ENCODE results near the gene TMEM116.
"Not testable (repeated sequence)": the region's sequence is repeated elsewhere in the genome, so short reads cannot be mapped to it uniquely, and the experiment has no call there.

The TMEM116 gene

DNA sequence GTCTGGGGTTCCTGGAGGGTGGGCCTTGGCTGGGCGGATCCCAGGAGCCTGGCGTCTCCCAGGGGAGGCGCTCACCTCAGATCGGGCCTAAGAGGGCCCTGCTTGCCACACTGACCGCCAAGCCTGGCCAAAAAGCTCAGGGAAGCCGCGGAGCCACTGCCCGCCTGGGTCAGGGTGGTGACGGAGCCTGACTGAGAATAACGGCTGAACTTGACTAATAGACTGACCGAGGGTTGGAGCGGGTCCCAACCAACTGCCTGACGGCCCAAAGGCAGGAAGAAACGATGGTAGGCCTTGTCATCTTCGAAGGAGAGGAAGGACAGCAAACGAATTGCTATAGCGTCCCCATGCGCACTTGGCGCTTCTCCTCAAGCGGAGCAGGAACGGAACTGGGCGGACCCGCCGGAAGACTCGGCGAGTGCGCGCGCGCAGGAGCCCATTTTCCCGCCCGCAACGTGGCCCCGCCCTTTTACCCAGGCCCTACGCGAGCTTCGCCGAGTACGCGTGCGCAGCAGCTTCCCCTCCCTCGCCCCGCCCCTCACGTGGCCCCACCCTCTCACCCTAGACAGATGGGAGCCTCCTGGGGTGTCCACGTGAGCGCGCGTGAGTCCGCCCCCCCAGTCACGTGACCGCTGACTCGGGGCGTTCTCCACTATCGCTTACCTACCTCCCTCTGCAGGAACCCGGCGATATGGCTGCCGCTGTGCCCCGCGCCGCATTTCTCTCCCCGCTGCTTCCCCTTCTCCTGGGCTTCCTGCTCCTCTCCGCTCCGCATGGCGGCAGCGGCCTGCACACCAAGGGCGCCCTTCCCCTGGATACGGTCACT, at the start of gene TMEM116, which contains the start of gene ERP29:
TSS of gene TMEM116 (minus strand) at position 391 of the 826 bp plus-strand sequence. CDS start 7,895 bp downstream, outside the sequence.
TSS of gene ERP29 (plus strand) at position 652 of the 826 bp plus-strand sequence. CDS start at position 692, 40 bp downstream.
- DNase-seq (ENCODE audit: low read depth), result peak; percentile 100

DNA sequence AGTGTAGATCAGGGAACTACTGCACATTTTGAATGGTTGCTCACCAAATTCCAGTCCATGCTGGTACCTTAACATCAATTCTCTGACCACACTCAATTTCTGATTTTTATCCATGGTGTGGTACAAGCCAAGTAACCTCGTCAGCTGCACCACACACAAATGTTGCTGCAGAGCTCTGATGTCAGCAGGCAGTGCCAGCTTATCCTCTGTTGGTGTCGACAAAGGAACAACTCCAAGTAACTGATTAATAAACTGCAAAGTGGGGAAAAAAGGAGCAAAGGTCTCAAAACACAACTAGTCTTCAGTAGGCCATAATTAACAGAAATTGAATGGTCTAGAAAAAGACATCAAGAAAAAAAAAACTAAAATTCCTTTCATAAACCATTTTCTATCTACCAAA, 48.2 kb upstream of the TMEM116 start:
- no peak for DNase-seq (ENCODE audit: low read depth)

DNA sequence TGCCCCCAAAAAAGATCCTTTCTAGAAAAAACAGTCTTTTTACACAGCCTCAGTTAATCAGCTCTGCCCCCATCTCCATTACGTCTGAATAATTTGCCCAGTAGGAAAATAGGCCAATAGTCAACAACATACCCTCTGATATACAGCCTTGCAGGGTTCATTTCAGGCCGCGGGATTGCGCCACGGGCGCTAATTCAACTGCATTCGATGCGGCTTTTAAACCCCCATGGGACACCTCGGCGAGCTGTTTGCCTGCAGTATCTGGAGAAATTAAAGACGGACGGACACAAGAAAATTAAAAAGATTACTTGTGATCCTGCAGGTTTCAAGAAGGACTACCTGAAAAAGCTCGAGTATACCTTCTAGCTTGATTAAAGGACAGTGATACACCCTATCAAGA, 36.4 kb upstream of the TMEM116 start:
- DNase-seq (ENCODE audit: low read depth), result no peak

DNA sequence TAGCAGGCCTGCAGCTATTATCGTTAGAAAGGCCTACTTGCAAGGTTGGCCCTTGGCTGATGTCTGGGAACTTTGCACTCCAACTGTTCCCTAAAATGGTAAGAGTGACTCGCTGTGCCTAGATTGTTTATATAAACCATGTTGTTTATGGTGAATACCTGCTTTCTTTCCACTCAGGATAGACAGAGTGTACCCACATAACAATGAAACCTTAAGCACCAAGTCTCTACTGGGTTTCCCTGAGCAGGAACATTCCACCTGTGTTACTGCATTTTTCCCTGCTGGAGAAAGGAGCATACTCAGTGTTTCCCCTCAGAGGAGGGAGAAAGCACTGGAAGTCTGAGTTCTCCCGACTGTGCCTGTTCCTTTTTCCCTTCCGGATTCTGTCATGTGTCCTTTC, 33.0 kb upstream of the TMEM116 start:
- no peak for DNase-seq (ENCODE audit: low read depth)

DNA sequence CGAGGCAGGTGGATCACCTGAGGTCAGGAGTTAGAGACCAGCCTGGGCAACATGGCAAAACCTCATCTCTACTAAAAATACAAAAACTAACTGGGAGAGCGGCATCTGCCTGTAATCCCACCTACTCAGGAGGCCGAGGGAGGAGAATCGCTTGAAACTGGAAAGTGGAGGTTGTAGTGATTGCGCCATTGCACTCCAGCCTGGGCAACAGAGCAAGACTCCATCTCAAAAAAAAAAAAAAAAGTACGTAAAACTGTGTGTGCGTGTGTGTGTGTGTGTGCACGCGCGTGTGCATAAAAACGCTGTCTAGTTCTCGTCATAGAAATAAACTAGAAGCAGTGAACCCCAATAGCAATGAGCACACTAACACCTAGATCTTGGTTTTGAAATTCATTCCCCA, 23.6 kb upstream of the TMEM116 start:
- DNase-seq (ENCODE audit: low read depth), result not testable (repeated sequence)

DNA sequence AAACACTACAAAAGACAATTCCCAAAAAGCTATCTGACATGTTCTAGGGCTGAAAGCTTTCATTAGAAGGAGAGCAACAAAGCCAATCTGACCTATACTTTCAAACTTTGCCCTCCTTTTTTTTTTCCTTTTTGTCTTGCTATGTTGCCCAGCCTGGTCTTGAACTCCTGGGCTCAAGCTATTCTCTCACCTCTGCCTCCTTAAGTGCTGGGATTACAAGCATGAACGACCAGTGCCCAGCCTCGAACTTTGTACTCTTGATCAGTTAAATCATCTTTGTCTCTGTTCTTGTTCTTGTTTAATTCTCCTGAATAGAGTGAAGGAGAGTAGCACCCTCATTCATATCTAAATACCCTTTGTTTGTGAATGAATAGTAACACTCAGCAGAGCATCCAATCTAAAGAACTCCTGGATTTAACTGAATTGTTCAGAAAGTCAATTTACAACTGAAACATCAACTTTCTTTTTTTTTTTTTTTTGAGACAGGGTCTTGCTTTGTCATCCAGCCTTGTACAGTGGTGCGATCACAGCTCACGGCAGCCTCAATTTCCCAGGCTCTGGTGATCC, 22.3 kb upstream of the TMEM116 start:
- DNase-seq (ENCODE audit: low read depth), result no peak

DNA sequence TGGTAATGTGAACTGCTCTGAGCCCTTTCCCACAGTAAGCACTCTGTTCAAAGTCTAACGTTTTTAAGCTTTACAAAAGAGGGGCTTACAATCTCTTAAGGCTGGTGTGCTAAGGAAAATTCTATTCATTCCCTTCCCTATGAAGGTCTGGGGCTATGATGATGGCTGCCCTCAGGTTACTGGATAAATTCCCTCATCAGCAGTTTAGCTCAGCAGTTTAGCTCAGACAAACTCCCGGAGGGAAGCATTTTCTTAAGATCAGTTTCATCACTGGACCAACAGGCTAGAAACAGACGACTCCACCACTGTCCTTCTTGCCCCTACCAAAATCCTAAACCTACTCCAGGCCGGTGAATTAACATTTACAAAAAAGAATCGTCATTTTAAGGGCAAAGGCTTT, 19.3 kb upstream of the TMEM116 start:
- DNase-seq (ENCODE audit: low read depth), result no peak

DNA sequence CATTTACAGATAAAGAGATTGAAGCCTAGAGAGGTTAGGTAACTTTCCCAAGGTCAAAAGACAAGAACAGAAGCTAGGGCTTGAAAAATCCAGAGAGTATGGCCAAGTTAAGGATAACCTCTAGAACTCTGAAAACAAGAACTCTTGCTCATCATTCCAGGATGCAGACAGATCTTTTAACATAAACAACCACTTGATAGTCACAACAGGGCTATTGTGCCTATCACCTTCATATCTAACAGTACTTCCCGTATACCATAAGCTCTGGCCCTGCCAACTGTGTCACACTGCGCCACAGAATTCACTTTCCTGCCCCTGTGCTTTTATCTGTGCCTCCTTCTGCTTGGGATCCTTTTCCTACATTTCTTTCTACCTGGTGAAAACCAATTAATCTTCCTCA, 18.5 kb upstream of the TMEM116 start:
- no peak for DNase-seq (ENCODE audit: low read depth)

DNA sequence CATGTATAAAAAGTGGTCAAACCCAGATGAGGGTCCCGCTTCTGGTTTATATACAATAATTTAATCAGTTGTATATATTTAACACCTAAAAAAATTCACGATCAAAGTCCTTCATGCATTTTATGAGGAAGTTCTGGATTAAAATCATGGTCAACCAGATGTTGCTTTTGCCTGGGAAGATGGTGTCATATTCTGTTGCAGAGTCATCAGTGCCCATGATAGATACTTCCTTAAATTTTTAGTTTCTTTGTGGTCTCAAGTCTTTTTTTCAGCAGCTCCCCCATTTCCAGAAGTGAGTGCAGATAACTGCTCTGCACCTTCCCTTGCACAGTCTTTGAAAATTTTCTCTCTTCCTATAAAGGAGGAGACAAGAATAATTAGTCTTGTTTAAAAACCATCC, 16.3 kb upstream of the TMEM116 start:
- no peak for DNase-seq (ENCODE audit: low read depth)

DNA sequence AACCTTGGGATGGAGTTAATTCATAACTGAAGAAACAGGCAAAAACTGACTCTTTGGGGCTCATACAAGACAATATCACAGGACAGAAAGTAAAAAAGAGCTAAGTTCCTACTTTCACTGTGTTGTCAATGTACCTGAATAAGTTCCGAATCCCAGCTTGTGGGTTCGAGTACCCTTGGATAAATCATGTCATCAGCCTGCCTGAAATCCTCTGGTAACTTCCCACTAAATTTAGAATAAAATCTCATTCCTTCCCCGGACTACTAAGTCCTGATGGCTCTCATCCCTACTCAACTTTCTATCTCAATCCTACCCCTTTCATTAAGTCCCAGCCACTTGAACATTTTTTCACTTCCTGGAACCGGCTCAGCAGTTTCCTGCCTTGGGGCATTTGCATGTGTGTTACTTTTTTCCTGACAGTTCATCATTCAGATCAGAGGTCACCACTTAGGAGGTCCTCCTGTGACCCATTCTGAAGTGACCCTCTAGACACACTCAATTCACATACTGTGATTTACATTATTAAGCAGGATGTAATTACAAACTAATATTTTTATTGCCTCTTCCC, 12.9 kb upstream of the TMEM116 start:
- no peak for DNase-seq (ENCODE audit: low read depth)

DNA sequence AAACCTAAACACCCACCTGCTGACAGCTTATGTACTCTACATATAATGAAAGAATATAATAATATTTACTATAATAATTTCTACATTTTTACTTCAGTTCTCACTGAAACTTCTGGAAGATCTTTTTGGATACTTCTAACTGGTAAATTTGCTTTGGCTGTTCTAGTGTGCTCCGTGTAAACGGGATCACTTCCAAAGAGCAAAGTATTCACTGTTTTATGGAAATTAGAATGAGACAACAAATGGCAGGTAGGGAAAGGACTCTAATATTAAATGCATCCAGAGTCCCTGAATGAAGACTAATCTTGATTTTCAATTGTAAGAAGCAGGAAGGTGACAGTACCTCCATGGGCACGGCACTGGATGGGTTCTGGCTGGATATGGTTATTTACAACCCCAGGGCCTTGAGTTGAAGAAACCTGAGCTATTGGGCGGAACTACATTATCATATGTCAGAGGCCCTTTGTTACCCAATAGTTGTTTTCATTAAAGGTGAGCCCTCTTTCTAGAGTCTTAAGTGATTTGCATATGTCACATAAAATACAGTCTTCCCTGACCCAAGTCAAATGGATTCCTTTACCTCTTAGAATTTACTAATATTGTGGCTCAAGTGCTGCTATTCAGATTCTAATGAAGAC, 10.9 kb upstream of the TMEM116 start:
- DNase-seq (ENCODE audit: low read depth), result no peak

DNA sequence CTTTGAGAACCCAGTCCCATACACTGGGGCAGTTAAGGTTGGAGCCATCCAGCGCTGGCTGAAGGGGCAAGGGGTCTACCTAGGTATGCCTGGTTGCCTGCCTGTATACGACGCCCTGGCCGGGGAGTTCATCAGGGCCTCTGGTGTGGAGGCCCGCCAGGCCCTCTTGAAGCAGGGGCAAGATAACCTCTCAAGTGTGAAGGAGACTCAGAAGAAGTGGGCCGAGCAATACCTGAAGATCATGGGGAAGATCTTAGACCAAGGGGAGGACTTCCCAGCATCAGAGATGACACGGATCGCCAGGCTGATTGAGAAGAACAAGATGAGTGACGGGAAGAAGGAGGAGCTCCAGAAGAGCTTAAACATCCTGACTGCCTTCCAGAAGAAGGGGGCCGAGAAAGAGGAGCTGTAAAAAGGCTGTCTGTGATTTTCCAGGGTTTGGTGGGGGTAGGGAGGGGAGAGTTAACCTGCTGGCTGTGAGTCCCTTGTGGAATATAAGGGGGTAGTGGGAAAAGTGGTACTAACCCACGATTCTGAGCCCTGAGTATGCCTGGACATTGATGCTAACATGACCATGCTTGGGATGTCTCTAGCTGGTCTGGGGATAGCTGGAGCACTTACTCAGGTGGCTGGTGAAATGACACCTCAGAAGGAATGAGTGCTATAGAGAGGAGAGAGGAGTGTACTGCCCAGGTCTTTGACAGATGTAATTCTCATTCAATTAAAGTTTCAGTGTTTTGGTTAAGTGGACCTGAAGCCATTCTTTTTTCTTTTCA, 9.5 kb upstream of the TMEM116 start:
- DNase-seq (ENCODE audit: low read depth), result no peak

DNA sequence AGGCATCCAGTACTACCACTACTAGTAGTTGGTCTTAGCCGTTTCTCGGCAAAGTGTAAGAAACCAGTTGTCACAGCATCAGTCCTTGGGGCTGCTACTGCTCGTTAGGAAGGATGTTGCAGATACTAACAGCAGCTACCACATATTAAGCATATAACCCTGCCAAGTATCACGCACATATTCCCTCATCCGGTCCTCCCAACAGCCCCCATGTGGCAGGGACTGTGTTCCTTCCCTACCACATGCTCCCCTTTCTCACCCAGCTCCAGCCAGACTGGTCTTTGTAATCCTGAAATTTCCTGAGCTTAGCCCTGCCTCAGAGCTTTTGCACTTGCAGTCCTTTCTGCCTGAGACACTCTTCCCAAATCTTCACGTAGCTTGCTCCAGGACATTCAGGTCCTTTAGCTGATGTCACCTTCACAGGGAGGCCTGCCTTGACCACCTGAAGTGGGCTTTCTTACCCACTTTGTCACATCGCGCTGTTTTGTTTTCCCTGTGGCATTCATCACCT, 8.0 kb upstream of the TMEM116 start:
- DNase-seq (ENCODE audit: low read depth), result no peak

DNA sequence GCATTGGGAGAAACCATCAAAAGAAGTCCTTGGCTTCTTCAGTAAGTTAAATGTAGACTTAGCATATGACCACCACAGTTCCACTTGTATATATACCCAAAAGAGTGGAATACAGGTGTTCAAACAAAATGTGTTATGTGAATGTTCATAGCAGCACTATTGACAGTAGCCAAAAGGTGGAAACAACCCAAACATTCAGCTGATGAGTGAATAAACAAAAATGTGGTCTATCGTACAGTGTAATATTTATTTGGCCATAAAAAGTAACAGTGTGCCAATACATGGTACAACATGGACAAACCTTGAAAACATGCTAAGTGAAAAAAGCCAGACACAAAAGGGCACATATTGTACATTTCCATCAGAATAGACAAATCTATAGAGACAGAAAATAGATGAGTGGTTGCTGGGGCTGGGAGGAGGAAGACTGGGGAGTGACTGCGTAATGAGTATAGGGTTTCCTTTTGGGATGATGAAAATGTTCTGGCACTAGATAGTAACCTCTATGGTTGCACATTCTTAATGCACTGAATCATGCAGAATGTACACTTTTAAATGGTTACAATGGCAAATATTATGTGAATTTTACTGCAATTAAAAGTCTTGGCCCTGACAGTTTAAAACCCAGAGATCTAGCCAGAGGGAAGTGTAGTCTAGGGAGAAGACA, 5.7 kb upstream of the TMEM116 start:
- DNase-seq (ENCODE audit: low read depth), result no peak

DNA sequence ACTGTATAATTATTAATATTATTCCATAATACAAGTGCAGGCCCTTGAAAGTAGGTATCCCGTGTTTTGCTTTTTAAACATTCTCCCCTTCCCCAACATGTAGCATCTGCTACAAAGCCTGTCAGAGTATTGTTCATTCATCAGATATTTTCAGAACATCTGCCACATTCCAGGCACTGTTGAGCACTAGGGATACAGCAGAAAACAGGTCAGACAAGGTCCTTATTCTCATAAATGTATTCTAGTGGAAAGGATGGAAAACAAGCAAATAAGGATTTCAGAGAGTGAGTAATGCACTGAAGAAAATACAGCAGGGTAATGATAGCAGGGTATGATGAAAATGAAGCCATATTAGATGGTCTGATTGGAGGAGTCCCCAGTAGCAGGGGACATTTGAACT, 4.1 kb upstream of the TMEM116 start:
- DNase-seq (ENCODE audit: low read depth), result no peak

DNA sequence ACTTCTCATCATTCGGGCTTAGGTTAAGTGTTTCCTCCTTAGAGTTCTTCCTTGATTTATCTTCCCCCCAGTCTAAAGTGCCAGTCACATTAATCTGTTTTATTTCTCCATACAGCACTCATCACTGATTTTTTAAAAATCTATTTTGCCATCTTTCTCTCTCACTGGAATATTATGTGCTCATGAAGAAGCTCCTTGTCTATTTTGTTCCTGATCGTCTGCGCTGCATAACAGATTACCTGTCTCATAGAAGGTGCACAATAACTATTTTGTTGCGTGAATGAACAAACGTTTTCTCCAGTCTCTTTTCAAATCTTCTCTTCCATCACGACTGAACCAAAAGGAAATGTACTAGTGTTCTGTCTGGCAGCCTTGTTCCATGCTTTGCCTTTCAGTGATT, 3.0 kb upstream of the TMEM116 start:
- no peak for DNase-seq (ENCODE audit: low read depth)

DNA sequence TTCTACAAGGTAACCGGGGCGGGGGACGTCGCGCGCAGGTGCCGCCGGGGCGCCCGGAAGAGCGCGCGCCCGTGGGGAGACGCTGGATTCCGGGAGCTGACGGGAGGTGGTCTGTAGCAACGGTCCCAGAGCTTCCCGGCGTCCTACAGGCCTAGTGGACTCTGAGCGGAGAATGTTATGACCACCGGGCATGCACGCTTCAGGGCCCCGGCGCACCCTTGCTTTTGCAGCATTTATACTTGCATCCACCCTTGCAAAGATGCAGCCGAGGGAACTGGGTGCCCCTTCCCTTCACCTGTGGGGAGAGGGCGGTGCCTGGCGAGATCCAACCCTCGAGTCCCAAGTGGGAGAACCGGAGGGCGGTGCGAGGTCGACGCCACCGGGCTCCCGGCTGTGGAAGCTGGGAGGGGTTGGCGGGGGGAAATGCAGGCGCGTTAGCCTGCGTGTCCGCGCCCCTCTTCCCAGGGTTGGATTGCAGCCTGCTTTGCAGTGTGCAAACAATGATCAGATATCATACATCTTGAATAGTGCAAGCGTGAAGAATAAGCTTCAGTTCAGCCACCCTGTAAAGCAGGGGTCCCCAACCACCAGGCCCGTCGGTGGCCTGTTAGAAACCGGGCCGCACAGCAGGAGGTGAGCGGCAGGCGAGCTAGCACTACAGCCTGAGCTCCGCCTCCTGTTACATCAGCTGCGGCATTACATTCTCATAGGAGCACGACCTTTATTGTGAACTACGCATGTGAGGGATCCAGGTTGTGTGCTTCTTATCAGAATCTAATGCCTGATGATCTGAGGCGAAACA, 837 bp upstream of the TMEM116 start:
- DNase-seq (ENCODE audit: low read depth), result peak; percentile 46

DNA sequence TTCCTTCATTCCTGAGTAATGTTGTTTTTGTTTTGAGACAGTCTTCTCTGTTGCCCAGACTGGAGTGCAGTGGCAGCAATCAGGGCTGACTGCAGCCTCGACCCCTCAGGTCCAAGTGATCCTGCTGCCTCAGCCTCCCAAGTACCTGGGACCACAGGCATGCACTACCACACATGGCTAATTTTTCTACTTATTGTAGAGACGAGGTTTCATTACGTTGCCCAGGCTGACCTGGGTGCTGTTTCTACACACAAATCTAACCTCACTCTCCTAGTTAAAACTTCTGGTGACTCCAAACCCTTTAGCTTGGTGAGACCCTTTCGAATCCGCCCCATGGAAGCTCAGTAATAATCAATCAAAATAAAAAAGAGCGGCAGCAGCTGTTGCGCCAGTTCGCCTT, 1.3 kb downstream of the TMEM116 start:
- DNase-seq (ENCODE audit: low read depth), result no peak

DNA sequence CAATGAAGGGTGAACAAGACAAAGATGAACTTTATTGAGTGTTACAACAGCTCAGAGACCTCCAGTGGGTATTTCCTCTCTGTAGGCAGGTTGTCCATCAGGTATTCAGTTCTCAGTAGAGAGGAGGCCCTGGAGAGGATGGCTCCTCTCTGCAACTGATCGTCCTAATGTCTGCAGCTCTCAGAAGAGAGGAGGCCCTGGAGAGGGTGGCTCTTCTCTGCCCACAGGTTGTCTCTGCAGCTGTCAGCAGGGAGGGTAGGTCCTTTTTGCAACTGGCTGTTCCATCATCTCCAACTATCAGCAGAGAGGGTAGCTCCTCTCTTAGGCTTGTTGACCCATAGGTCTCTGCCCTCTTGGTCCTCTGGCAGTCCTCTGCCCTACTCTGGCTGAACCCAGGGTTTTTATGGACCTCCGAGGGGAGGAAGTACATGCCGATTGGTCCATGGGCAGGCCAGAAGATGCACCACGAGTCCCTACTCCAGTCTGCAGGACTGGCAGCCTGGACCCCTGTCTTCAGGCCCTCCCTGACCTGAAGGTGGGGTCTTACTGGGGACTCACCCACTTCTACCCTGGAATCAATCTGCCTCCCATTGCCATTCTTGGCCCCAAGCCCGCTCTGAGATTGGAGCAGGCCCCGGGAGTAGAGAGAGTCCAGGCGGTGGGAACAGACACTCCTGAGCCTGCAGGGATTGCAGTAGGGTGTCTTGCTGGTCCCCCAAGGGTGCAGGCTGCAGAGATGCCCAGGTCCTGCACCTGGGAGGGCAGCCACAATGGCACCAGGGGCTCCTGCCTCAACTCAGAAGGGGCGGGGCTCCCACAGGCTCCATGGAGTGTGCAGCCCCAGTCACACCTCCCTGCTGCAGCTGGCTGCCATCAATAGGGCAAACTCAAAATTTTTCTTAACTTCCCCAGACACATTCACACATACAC, 2.3 kb downstream of the TMEM116 start:
- DNase-seq (ENCODE audit: low read depth), result no peak

All from activated gamma-delta T cell treated with anti-CD3 and anti-CD28 coated beads, Interleukin-2, amount 50 U/mL, for 16 hours (primary cell).